ENCODE data around the gene HNMT.
A peak's percentile ranks its signal among the peaks of the same experiment; 100 is the strongest.
"Not testable (repeated sequence)": the region's sequence is repeated elsewhere in the genome, so short reads cannot be mapped to it uniquely, and the experiment has no call there.

The HNMT gene

GRCh38 chr2:137964066-137964858 is at the start of gene HNMT:
HNMT (plus strand) TSS chr2:137964473; CDS start chr2:137964492, 19 bp downstream.
- peaks cover 16% of the 10 kb centered on the region for H3K4me1 ChIP-seq (ENCODE audit: insufficient read depth, low read length)
- peak within 1 kb of the TSS; percentile 62 for H3K4me3 ChIP-seq (ENCODE audit: low read length)
- no peaks in the 10 kb centered on the region for H3K27me3 ChIP-seq (ENCODE audit: insufficient read depth, low read length)
- H3K9me3 ChIP-seq (ENCODE audit: insufficient read depth, low read depth, low read length) = no peaks in the 10 kb centered on the region; the same call in 1 of the 2 replicates
- H3K27ac ChIP-seq (ENCODE audit: low read length) = no peak within 1 kb of the TSS
- H3K36me3 ChIP-seq (ENCODE audit: insufficient read depth, low read depth, low read length) = no peaks in the 10 kb centered on the region
- H3K9ac ChIP-seq (ENCODE audit: low read depth, low read length) = peak within 1 kb of the TSS; percentile 54

- no peaks in the 10 kb centered on the region for H3K36me3 ChIP-seq (ENCODE audit: insufficient read depth, low read depth, low read length)
- no peaks in the 10 kb centered on the region for H3K4me1 ChIP-seq (ENCODE audit: insufficient read depth, low read length)
- no peak overlapping the region for H3K27ac ChIP-seq (ENCODE audit: low read length)
- no peak overlapping the region for H3K9ac ChIP-seq (ENCODE audit: low read depth, low read length)
- H3K4me3 ChIP-seq (ENCODE audit: low read length) = no peak overlapping the region
- no peaks in the 10 kb centered on the region for H3K9me3 ChIP-seq (ENCODE audit: insufficient read depth, low read depth, low read length)
- no peaks in the 10 kb centered on the region for H3K27me3 ChIP-seq (ENCODE audit: insufficient read depth, low read length)
Observed at GRCh38 chr2:137921105-137921880, 43.0 kb upstream of the HNMT start.

- not testable (repeated sequence) for H3K9ac ChIP-seq (ENCODE audit: low read depth, low read length); H3K4me1 ChIP-seq (ENCODE audit: insufficient read depth, low read length); H3K9me3 ChIP-seq (ENCODE audit: insufficient read depth, low read depth, low read length); H3K4me3 ChIP-seq (ENCODE audit: low read length); H3K27me3 ChIP-seq (ENCODE audit: insufficient read depth, low read length); H3K36me3 ChIP-seq (ENCODE audit: insufficient read depth, low read depth, low read length); H3K27ac ChIP-seq (ENCODE audit: low read length)
Observed at GRCh38 chr2:137922171-137922570, 42.1 kb upstream of the HNMT start.

GRCh38 chr2:137924019-137924418 is 40.3 kb upstream of the HNMT start:
- Histone ChIP-seq H3K9me3 (ENCODE audit: insufficient read depth, low read depth, low read length) (no peaks in the 10 kb centered on the region), H3K27me3 (ENCODE audit: insufficient read depth, low read length) (no peaks in the 10 kb centered on the region), H3K9ac (ENCODE audit: low read depth, low read length) (no peak overlapping the region), H3K4me1 (ENCODE audit: insufficient read depth, low read length) (no peaks in the 10 kb centered on the region), H3K27ac (ENCODE audit: low read length) (no peak overlapping the region), H3K4me3 (ENCODE audit: low read length) (no peak overlapping the region), H3K36me3 (ENCODE audit: insufficient read depth, low read depth, low read length) (no peaks in the 10 kb centered on the region)

- Histone ChIP-seq H3K9me3 (ENCODE audit: insufficient read depth, low read depth, low read length) (no peaks in the 10 kb centered on the region), H3K27ac (ENCODE audit: low read length) (no peak overlapping the region), H3K4me3 (ENCODE audit: low read length) (no peak overlapping the region), H3K27me3 (ENCODE audit: insufficient read depth, low read length) (no peaks in the 10 kb centered on the region), H3K36me3 (ENCODE audit: insufficient read depth, low read depth, low read length) (no peaks in the 10 kb centered on the region), H3K4me1 (ENCODE audit: insufficient read depth, low read length) (no peaks in the 10 kb centered on the region), H3K9ac (ENCODE audit: low read depth, low read length) (no peak overlapping the region)
Observed at GRCh38 chr2:137925599-137925998, 38.7 kb upstream of the HNMT start.

- Histone ChIP-seq H3K36me3 (ENCODE audit: insufficient read depth, low read depth, low read length) (no peaks in the 10 kb centered on the region), H3K4me3 (ENCODE audit: low read length) (no peak overlapping the region), H3K4me1 (ENCODE audit: insufficient read depth, low read length) (no peaks in the 10 kb centered on the region), H3K27ac (ENCODE audit: low read length) (no peak overlapping the region), H3K27me3 (ENCODE audit: insufficient read depth, low read length) (no peaks in the 10 kb centered on the region), H3K9ac (ENCODE audit: low read depth, low read length) (no peak overlapping the region), H3K9me3 (ENCODE audit: insufficient read depth, low read depth, low read length) (no peaks in the 10 kb centered on the region)
Observed at GRCh38 chr2:137927846-137928245, 36.4 kb upstream of the HNMT start.

GRCh38 chr2:137928547-137929518 is 35.4 kb upstream of the HNMT start:
- Histone ChIP-seq H3K27ac (ENCODE audit: low read length) (no peak overlapping the region), H3K9ac (ENCODE audit: low read depth, low read length) (no peak overlapping the region), H3K27me3 (ENCODE audit: insufficient read depth, low read length) (no peaks in the 10 kb centered on the region), H3K4me1 (ENCODE audit: insufficient read depth, low read length) (no peaks in the 10 kb centered on the region), H3K9me3 (ENCODE audit: insufficient read depth, low read depth, low read length) (no peaks in the 10 kb centered on the region), H3K36me3 (ENCODE audit: insufficient read depth, low read depth, low read length) (no peaks in the 10 kb centered on the region), H3K4me3 (ENCODE audit: low read length) (no peak overlapping the region)

- Histone ChIP-seq H3K4me3 (ENCODE audit: low read length) (no peak overlapping the region), H3K9ac (ENCODE audit: low read depth, low read length) (no peak overlapping the region), H3K4me1 (ENCODE audit: insufficient read depth, low read length) (no peaks in the 10 kb centered on the region), H3K27me3 (ENCODE audit: insufficient read depth, low read length) (no peaks in the 10 kb centered on the region), H3K27ac (ENCODE audit: low read length) (no peak overlapping the region), H3K36me3 (ENCODE audit: insufficient read depth, low read depth, low read length) (no peaks in the 10 kb centered on the region), H3K9me3 (ENCODE audit: insufficient read depth, low read depth, low read length) (no peaks in the 10 kb centered on the region)
Observed at GRCh38 chr2:137929519-137929916, 34.8 kb upstream of the HNMT start.

GRCh38 chr2:137930146-137930545 is 34.1 kb upstream of the HNMT start:
- no peaks in the 10 kb centered on the region for H3K4me1 ChIP-seq (ENCODE audit: insufficient read depth, low read length)
- H3K27ac ChIP-seq (ENCODE audit: low read length) = no peak overlapping the region
- H3K27me3 ChIP-seq (ENCODE audit: insufficient read depth, low read length) = no peaks in the 10 kb centered on the region
- H3K9ac ChIP-seq (ENCODE audit: low read depth, low read length) = no peak overlapping the region
- H3K4me3 ChIP-seq (ENCODE audit: low read length) = no peak overlapping the region
- H3K36me3 ChIP-seq (ENCODE audit: insufficient read depth, low read depth, low read length) = no peaks in the 10 kb centered on the region
- no peaks in the 10 kb centered on the region for H3K9me3 ChIP-seq (ENCODE audit: insufficient read depth, low read depth, low read length)

- Histone ChIP-seq H3K9ac (ENCODE audit: low read depth, low read length) (no peak overlapping the region), H3K27ac (ENCODE audit: low read length) (no peak overlapping the region), H3K4me1 (ENCODE audit: insufficient read depth, low read length) (no peaks in the 10 kb centered on the region), H3K36me3 (ENCODE audit: insufficient read depth, low read depth, low read length) (no peaks in the 10 kb centered on the region), H3K27me3 (ENCODE audit: insufficient read depth, low read length) (no peaks in the 10 kb centered on the region), H3K9me3 (ENCODE audit: insufficient read depth, low read depth, low read length) (no peaks in the 10 kb centered on the region), H3K4me3 (ENCODE audit: low read length) (no peak overlapping the region)
Observed at GRCh38 chr2:137935591-137935990, 28.7 kb upstream of the HNMT start.

- no peaks in the 10 kb centered on the region for H3K9me3 ChIP-seq (ENCODE audit: insufficient read depth, low read depth, low read length)
- H3K4me1 ChIP-seq (ENCODE audit: insufficient read depth, low read length) = no peaks in the 10 kb centered on the region
- H3K27me3 ChIP-seq (ENCODE audit: insufficient read depth, low read length) = no peaks in the 10 kb centered on the region
- H3K36me3 ChIP-seq (ENCODE audit: insufficient read depth, low read depth, low read length) = no peaks in the 10 kb centered on the region
- no peak overlapping the region for H3K9ac ChIP-seq (ENCODE audit: low read depth, low read length)
- no peak overlapping the region for H3K4me3 ChIP-seq (ENCODE audit: low read length)
- H3K27ac ChIP-seq (ENCODE audit: low read length) = no peak overlapping the region
Observed at GRCh38 chr2:137937246-137937645, 27.0 kb upstream of the HNMT start.

Data from iPS-20b (cell line).